Subcutaneous adipose tissue (tissue), 4 donors: ENCODE results near the gene CRYZ. TPM values are rescaled to one million over a fixed set of nuclear protein-coding genes. Genes with fewer than 3 reads are reported as not detected.

Source experiments
- total RNA-seq, 4 donors: library from RNA; depleted of rRNA; stranded (reverse); fragments of >200 nt; gene quantifications; one replicate each; pipeline ENCODE4 v1.1.0, GENCODE V29; 2016
- TF ChIP-seq, protein P1 (sequence below): fragments of 450-650 bp; IDR thresholded peaks from one replicate; pipeline ENCODE4 v1.5.1; 2016; ENCODE audit warnings: low read depth, mild to moderate bottlenecking, control low read depth, antibody characterized with exemption, moderate library complexity

CRYZ gene
- total RNA-seq, 4 donors from 2014 or later: 21.6 to 40.3 (median 27.6) TPM

GRCh38 chr1:74697832-74698231 lies 35.0 kb downstream of the CRYZ start:
- TF ChIP-seq, protein P1, sequence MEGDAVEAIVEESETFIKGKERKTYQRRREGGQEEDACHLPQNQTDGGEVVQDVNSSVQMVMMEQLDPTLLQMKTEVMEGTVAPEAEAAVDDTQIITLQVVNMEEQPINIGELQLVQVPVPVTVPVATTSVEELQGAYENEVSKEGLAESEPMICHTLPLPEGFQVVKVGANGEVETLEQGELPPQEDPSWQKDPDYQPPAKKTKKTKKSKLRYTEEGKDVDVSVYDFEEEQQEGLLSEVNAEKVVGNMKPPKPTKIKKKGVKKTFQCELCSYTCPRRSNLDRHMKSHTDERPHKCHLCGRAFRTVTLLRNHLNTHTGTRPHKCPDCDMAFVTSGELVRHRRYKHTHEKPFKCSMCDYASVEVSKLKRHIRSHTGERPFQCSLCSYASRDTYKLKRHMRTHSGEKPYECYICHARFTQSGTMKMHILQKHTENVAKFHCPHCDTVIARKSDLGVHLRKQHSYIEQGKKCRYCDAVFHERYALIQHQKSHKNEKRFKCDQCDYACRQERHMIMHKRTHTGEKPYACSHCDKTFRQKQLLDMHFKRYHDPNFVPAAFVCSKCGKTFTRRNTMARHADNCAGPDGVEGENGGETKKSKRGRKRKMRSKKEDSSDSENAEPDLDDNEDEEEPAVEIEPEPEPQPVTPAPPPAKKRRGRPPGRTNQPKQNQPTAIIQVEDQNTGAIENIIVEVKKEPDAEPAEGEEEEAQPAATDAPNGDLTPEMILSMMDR: no peak

DNA sequence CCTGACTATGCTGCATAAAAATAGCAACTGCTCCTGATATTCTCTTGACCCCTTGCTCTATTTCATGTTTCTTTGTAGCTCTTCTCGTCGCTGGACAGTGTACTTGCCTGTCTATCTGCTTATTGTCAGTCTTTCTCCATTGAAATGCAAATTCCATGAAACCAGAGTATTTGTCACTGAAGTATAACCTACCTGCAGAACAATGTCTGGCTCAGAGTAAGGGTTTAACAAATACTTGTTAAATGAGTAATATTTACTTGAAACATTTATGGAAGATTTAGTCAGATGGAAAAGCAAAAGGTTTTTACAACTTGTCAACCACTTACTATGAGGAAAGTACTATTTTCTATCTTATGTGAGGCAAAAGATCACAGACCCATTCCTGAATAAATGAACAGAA lies 39.4 kb downstream of the CRYZ start:
- TF ChIP-seq, protein P1: no peak

DNA sequence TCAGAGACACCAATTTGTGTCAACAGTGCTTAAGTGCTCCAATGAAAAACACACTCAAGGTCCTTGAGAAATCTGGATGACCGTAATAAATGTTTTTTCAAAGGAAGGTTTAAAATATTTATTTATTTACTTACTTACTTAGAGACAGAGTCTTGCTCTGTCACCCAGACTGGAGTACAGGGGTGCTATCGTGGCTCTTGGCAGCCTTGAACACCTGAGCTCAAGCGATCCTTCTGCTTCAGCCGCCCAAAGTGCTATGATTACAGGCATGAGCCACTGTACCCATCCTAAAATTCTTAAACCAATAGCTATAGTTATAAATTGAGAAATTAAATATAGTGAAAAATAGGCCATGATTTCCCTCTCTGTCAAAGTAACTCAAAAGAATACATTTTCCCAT lies 41.9 kb downstream of the CRYZ start:
- TF ChIP-seq, protein P1: no peak

- TF ChIP-seq, protein P1: no peak
Measured at GRCh38 chr1:74690364-74690696, 42.5 kb downstream of the CRYZ start.

- TF ChIP-seq, protein P1: no peak
Measured at GRCh38 chr1:74689621-74690363, 43.1 kb downstream of the CRYZ start.

DNA sequence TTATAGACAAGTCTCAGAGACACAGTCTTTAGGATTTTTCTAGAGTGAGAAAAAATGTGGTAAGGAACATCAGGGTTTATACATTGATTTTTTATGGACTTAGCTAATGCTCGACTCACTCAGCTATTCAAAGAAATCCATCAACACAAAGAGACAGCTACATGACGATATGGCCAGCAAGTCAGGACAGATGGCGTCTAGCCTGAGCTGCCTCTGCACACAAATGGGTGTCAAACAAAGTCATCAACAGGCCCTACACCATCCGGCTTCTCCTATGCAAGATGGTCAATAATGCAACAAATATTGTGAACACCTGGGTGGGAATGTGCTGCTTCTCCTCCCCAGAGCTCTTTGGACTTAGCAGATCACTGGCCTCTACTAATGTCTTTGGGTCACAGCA lies 45.9 kb downstream of the CRYZ start:
- TF ChIP-seq, protein P1: no peak

GRCh38 chr1:74684301-74684700 lies 48.5 kb downstream of the CRYZ start:
- TF ChIP-seq, protein P1: no peak
